Osteocyte (in vitro differentiated cells): ENCODE measurements around the gene KCTD11. TPM values are rescaled to one million over a fixed set of nuclear protein-coding genes. Genes with fewer than 3 reads are reported as not detected.

Experiments
- DNase-seq: peaks from one replicate; pipeline ENCODE4 v3.0.0; 2021; ENCODE audit warnings: mixed read lengths; ENCODE audit not compliant: unreplicated experiment; ENCODE audit errors: extremely low spot score
- H3K27ac Mint-ChIP-seq: one replicate; pipeline ENCODE4 v1.8.0; 2021; ENCODE audit warnings: mild to moderate bottlenecking, mixed read lengths; ENCODE audit not compliant: unreplicated experiment
- H3K27me3 Mint-ChIP-seq: one replicate; pipeline ENCODE4 v1.8.0; 2021; ENCODE audit warnings: mixed read lengths; ENCODE audit not compliant: unreplicated experiment
- H3K36me3 Mint-ChIP-seq: one replicate; pipeline ENCODE4 v1.8.0; 2021; ENCODE audit warnings: mixed read lengths; ENCODE audit not compliant: unreplicated experiment
- H3K4me1 Mint-ChIP-seq: one replicate; pipeline ENCODE4 v1.8.0; 2021; ENCODE audit warnings: mixed read lengths; ENCODE audit not compliant: unreplicated experiment
- H3K4me3 Mint-ChIP-seq: one replicate; pipeline ENCODE4 v1.8.0; 2021; ENCODE audit warnings: mild to moderate bottlenecking, moderate library complexity, mixed read lengths; ENCODE audit not compliant: unreplicated experiment
- H3K9me3 Mint-ChIP-seq: one replicate; pipeline ENCODE4 v1.8.0; 2021; ENCODE audit warnings: mixed read lengths; ENCODE audit not compliant: unreplicated experiment
- CTCF ChIP-seq: fragments of 200-600 bp; sonication (generic); IDR thresholded peaks from 2 replicates; pipeline ENCODE4 v1.5.0; 2021; ENCODE audit warnings: antibody characterized with exemption, mild to moderate bottlenecking, moderate library complexity
- total RNA-seq: library from RNA; stranded (reverse); gene quantifications from 2 replicates; pipeline ENCODE4 v1.2.1, GENCODE V29; 2021

Gene KCTD11
- total RNA-seq, 1 donor from 2014 or later: 12.7 TPM

GRCh38 chr17:7327501-7327900 lies 24.5 kb upstream of the KCTD11 start:
- no peak for DNase-seq
- H3K4me3 Mint-ChIP-seq: peak overlapping the region; percentile 92
- H3K9me3 Mint-ChIP-seq: no peaks in the 10 kb centered on the region
- H3K27me3 Mint-ChIP-seq: no peaks in the 10 kb centered on the region
- peaks cover 15% of the 10 kb centered on the region for H3K4me1 Mint-ChIP-seq
- H3K27ac Mint-ChIP-seq: no peak overlapping the region
- TF ChIP-seq CTCF: no peak
- H3K36me3 Mint-ChIP-seq: peaks cover 4% of the 10 kb centered on the region

GRCh38 chr17:7328009-7328408 lies 24.0 kb upstream of the KCTD11 start:
- H3K27ac Mint-ChIP-seq: peak overlapping the region; percentile 91
- peaks cover 15% of the 10 kb centered on the region for H3K4me1 Mint-ChIP-seq
- no peaks in the 10 kb centered on the region for H3K27me3 Mint-ChIP-seq
- H3K4me3 Mint-ChIP-seq: peak overlapping the region; percentile 92
- no peak for TF ChIP-seq CTCF
- H3K36me3 Mint-ChIP-seq: peaks cover 4% of the 10 kb centered on the region
- H3K9me3 Mint-ChIP-seq: no peaks in the 10 kb centered on the region
- no peak for DNase-seq

GRCh38 chr17:7328840-7329373 lies 23.1 kb upstream of the KCTD11 start, which contains the start of gene NEURL4:
Gene NEURL4, minus strand, starts transcription at chr17:7329335. Its CDS starts 23 bp downstream, at chr17:7329312.
- no peak for DNase-seq
- peaks cover 15% of the 10 kb centered on the region for H3K4me1 Mint-ChIP-seq
- no peak for TF ChIP-seq CTCF
- H3K27me3 Mint-ChIP-seq: no peaks in the 10 kb centered on the region
- peak within 1 kb of the TSS; percentile 91 for H3K27ac Mint-ChIP-seq
- peaks cover 1% of the 10 kb centered on the region for H3K36me3 Mint-ChIP-seq
- H3K4me3 Mint-ChIP-seq: peak within 1 kb of the TSS; percentile 92
- H3K9me3 Mint-ChIP-seq: no peaks in the 10 kb centered on the region

- peak; percentile 31 for TF ChIP-seq CTCF
- Mint-ChIP-seq H3K27ac (peak overlapping the region; percentile 91), H3K4me1 (peaks cover 15% of the 10 kb centered on the region), H3K36me3 (peaks cover 1% of the 10 kb centered on the region), H3K9me3 (no peaks in the 10 kb centered on the region), H3K27me3 (no peaks in the 10 kb centered on the region), H3K4me3 (peak overlapping the region; percentile 86)
- DNase-seq: peak; percentile 99
These were observed 22.5 kb upstream of the KCTD11 start for GRCh38 chr17:7329374-7329996.

GRCh38 chr17:7329997-7330637 lies 21.8 kb upstream of the KCTD11 start:
- Mint-ChIP-seq H3K27me3 (no peaks in the 10 kb centered on the region), H3K36me3 (no peaks in the 10 kb centered on the region), H3K9me3 (no peaks in the 10 kb centered on the region), H3K4me3 (peak overlapping the region; percentile 86), H3K27ac (peak overlapping the region; percentile 91), H3K4me1 (peaks cover 15% of the 10 kb centered on the region)
- TF ChIP-seq CTCF: no peak
- DNase-seq: no peak
